CD14-positive monocyte (primary cell): ENCODE results near the gene VPS33B. TPM values are rescaled to one million over a fixed set of nuclear protein-coding genes. Genes with fewer than 3 reads are reported as not detected.

Source experiments
- DNase-seq, 3 donors: peaks; one replicate each; pipeline ENCODE4 v3.0.0-alpha.2; 2011 to 2022
- H2AFZ ChIP-seq: 2 replicates; pipeline ENCODE4 v1.6.0; 2012; ENCODE audit warnings: mild to moderate bottlenecking, low read depth, low read length, inconsistent platforms; ENCODE audit not compliant: insufficient read depth, poor library complexity, severe bottlenecking
- H3K27ac ChIP-seq, 2 donors: 1 replicate in 1 of 2; 2 replicates in 1 of 2; pipeline ENCODE4 v1.5.1; 2012 to 2013; ENCODE audit warnings: low read length in 2 of 2, control low read depth in 1 of 2, inconsistent platforms in 1 of 2, low read depth in 1 of 2, mild to moderate bottlenecking in 1 of 2
- H3K27me3 ChIP-seq, 2 donors: one replicate each; pipeline versions ENCODE4 v1.6.0 to v1.6.1; 2011 to 2013; ENCODE audit warnings: low read length in 2 of 2; ENCODE audit not compliant: control insufficient read depth in 2 of 2, insufficient read depth in 2 of 2
- H3K36me3 ChIP-seq, 2 donors: replicated peaks in 1 of 2; 1 replicate in 1 of 2; 2 replicates in 1 of 2; pipeline versions ENCODE4 v1.5.1 to v1.6.1; 2012 to 2013; ENCODE audit warnings: low read length in 2 of 2, control low read depth in 1 of 2, inconsistent platforms in 1 of 2, mild to moderate bottlenecking in 1 of 2; ENCODE audit not compliant: insufficient read depth in 2 of 2, control insufficient read depth in 1 of 2
- H3K4me1 ChIP-seq, 2 donors: 1 replicate in 1 of 2; 2 replicates in 1 of 2; pipeline versions ENCODE4 v1.5.1 to v1.6.1; 2012 to 2013; ENCODE audit warnings: low read length in 2 of 2, control low read depth in 1 of 2, inconsistent platforms in 1 of 2, mild to moderate bottlenecking in 1 of 2, moderate library complexity in 1 of 2; ENCODE audit not compliant: insufficient read depth in 2 of 2, control insufficient read depth in 1 of 2
- H3K4me2 ChIP-seq: replicated peaks from 2 replicates; pipeline ENCODE3; 2012; ENCODE audit warnings: low read length, moderate library complexity, mild to moderate bottlenecking; ENCODE audit not compliant: poor library complexity, severe bottlenecking; ENCODE audit errors: extremely low read depth
- H3K4me3 ChIP-seq, 3 experiments: fragments of 200-600 bp in 1 of 3; sonication (generic) in 1 of 3; replicated peaks in 1 of 3; 1 replicate in 2 of 3; 2 replicates in 1 of 3; pipeline ENCODE4 v1.5.1; 2011 to 2013; ENCODE audit warnings: low read length in 3 of 3, mild to moderate bottlenecking in 3 of 3, control low read depth in 2 of 3, low read depth in 2 of 3, inconsistent platforms in 1 of 3, moderate library complexity in 1 of 3
- H3K79me2 ChIP-seq: 2 replicates; pipeline ENCODE4 v1.6.0; 2012; ENCODE audit warnings: mild to moderate bottlenecking, control low read depth, inconsistent platforms, low read length, moderate library complexity; ENCODE audit not compliant: insufficient read depth
- H3K9ac ChIP-seq: 2 replicates; pipeline ENCODE4 v1.6.0; 2017; ENCODE audit warnings: low read length, mild to moderate bottlenecking; ENCODE audit not compliant: insufficient read depth, poor library complexity, severe bottlenecking
- H3K9me3 ChIP-seq, 2 donors: replicated peaks in 1 of 2; 1 replicate in 1 of 2; 2 replicates in 1 of 2; pipeline versions ENCODE4 v1.5.1 to v1.6.1; 2012 to 2013; ENCODE audit warnings: low read length in 2 of 2, control low read depth in 1 of 2; ENCODE audit not compliant: control insufficient read depth in 1 of 2, insufficient read depth in 1 of 2
- H4K20me1 ChIP-seq: 2 replicates; pipeline ENCODE4 v1.6.0; 2012; ENCODE audit warnings: mild to moderate bottlenecking, low read length, control low read depth, moderate library complexity; ENCODE audit not compliant: insufficient read depth
- H3K27ac Mint-ChIP-seq, 7 donors: one replicate each; pipeline ENCODE4 v1.8.0; 2020; ENCODE audit warnings: mild to moderate bottlenecking in 7 of 7, mixed read lengths in 7 of 7, moderate library complexity in 6 of 7, inconsistent platforms in 2 of 7
- H3K27me3 Mint-ChIP-seq, 3 donors: one replicate each; pipeline ENCODE4 v1.8.0; 2021 to 2022; ENCODE audit warnings: low read depth in 3 of 3, mild to moderate bottlenecking in 3 of 3, mixed read lengths in 3 of 3, moderate library complexity in 3 of 3, inconsistent platforms in 1 of 3
- H3K36me3 Mint-ChIP-seq, 2 donors: one replicate each; pipeline ENCODE4 v1.8.0; 2020; ENCODE audit warnings: mixed read lengths in 2 of 2, inconsistent platforms in 1 of 2, mild to moderate bottlenecking in 1 of 2
- H3K4me1 Mint-ChIP-seq: one replicate; pipeline ENCODE4 v1.8.0; 2020; ENCODE audit warnings: mild to moderate bottlenecking, mixed read lengths
- H3K4me3 Mint-ChIP-seq, 2 donors: one replicate each; pipeline ENCODE4 v1.8.0; 2020; ENCODE audit warnings: mild to moderate bottlenecking in 2 of 2, mixed read lengths in 2 of 2, moderate library complexity in 1 of 2
- H3K9me3 Mint-ChIP-seq, 7 donors: one replicate each; pipeline ENCODE4 v1.8.0; 2020 to 2022; ENCODE audit warnings: mixed read lengths in 7 of 7, mild to moderate bottlenecking in 6 of 7, moderate library complexity in 6 of 7, inconsistent platforms in 2 of 7
- CTCF ChIP-seq: fragments of 200-600 bp; IDR thresholded peaks from one replicate; pipeline ENCODE4 v1.8.0; 2022; ENCODE audit warnings: antibody characterized with exemption, mild to moderate bottlenecking
- WGBS: methylation state at CpG from one replicate; pipeline ENCODE4 v1.1.5; 2013; ENCODE audit warnings: missing lambda C conversion rate; ENCODE audit not compliant: insufficient coverage; 5-methylcytosine and 5-hydroxymethylcytosine counted together
- intact Hi-C, 2 donors: fragments of 100-400 bp; cut with micrococcal nuclease; formaldehyde crosslinking; loops; one replicate each; pipeline versions ENCODE4 v1.15.0 to v1.15.1; 2023
- polyA plus RNA-seq, 3 donors: library from polyadenylated mRNA; depleted of rRNA in 1 of 3; unstranded in 2 of 3; stranded (reverse) in 1 of 3; fragments of 300-500 nt in 2 of 3; fragments of >200 nt in 1 of 3; fragmentation: Illumina TruSeq in 2 of 3; gene quantifications; 1 replicate in 2 of 3; 2 replicates in 1 of 3; pipeline ENCODE4 v1.2.3, GENCODE V29; 2012 to 2021

VPS33B gene
- polyA plus RNA-seq, 3 donors, result 4.0 to 16.9 (median 4.8) TPM

- Histone ChIP-seq H3K79me2 (no peaks in the 10 kb centered on the region), H3K9me3 (peaks cover 9% of the 10 kb centered on the region in 2 donors), H3K4me3 (no peak overlapping the region), H2AFZ (no peak overlapping the region), H3K9ac (no peak overlapping the region), H3K27ac (no peak overlapping the region), H3K4me2 (no peak overlapping the region), H3K27me3 (peaks cover 2 to 3% of the 10 kb centered on the region in 2 donors), H3K36me3 (no peaks in the 10 kb centered on the region), H4K20me1 (no peaks in the 10 kb centered on the region), H3K4me1 (no peaks in the 10 kb centered on the region)
- no CpG with 5 or more reads among the region's 2 CpGs for WGBS
- no peak for TF ChIP-seq CTCF
- intact Hi-C loops, result no loop called here
- H3K27me3 Mint-ChIP-seq, result peaks cover 3 to 13% (median 11%) of the 10 kb centered on the region in 3 donors
- no peak overlapping the region for H3K27ac Mint-ChIP-seq
- no peak overlapping the region for H3K4me3 Mint-ChIP-seq
- no peaks in the 10 kb centered on the region for H3K36me3 Mint-ChIP-seq
- peaks cover 5 to 12% (median 8%) of the 10 kb centered on the region in 7 donors for H3K9me3 Mint-ChIP-seq
- no peak for DNase-seq
- no peaks in the 10 kb centered on the region for H3K4me1 Mint-ChIP-seq
Observed at GRCh38 chr15:91065505-91065904, 43.1 kb upstream of the VPS33B start.

GRCh38 chr15:91061997-91062396 lies 39.6 kb upstream of the VPS33B start:
- peaks cover 13 to 15% of the 10 kb centered on the region in 2 donors for H3K27me3 ChIP-seq
- Mint-ChIP-seq H3K4me3 (no peak overlapping the region), H3K9me3 (peaks cover 5 to 13% (median 8%) of the 10 kb centered on the region in 7 donors), H3K4me1 (no peaks in the 10 kb centered on the region), H3K36me3 (no peaks in the 10 kb centered on the region), H3K27me3 (peaks cover 10 to 24% (median 10%) of the 10 kb centered on the region in 3 donors), H3K27ac (no peak overlapping the region)
- no peaks in the 10 kb centered on the region for H4K20me1 ChIP-seq
- no peak overlapping the region for H3K4me3 ChIP-seq
- H3K79me2 ChIP-seq, result no peaks in the 10 kb centered on the region
- no peak for DNase-seq
- peaks cover 9% of the 10 kb centered on the region in 2 donors for H3K9me3 ChIP-seq
- 100% methylated on average over 2 of the region's 5 CpGs for WGBS
- no peaks in the 10 kb centered on the region for H3K4me1 ChIP-seq
- no peak overlapping the region for H2AFZ ChIP-seq
- no peaks in the 10 kb centered on the region for H3K36me3 ChIP-seq
- H3K9ac ChIP-seq, result no peak overlapping the region
- no peak for TF ChIP-seq CTCF
- H3K4me2 ChIP-seq, result no peak overlapping the region
- intact Hi-C loops, result no loop called here
- no peak overlapping the region for H3K27ac ChIP-seq
